Coronary artery (tissue), 2 donors: ENCODE data around the gene NHP2.
"Not testable (repeated sequence)": the region's sequence is repeated elsewhere in the genome, so short reads cannot be mapped to it uniquely, and the experiment has no call there.

Experiments
- DNase-seq: peaks from one replicate; pipeline ENCODE4 v3.0.0-alpha.2; 2017; ENCODE audit warnings: low spot score
- H3K27ac ChIP-seq, 2 donors: fragments of 200-600 bp; sonication (generic); one replicate each; pipeline ENCODE4 v1.5.1; 2016 to 2019
- H3K4me3 ChIP-seq: fragments of 200-600 bp; sonication (generic); 2 replicates; pipeline ENCODE4 v1.5.1; 2016; ENCODE audit warnings: mild to moderate bottlenecking, moderate library complexity
- TF ChIP-seq, protein P1 (sequence below): fragments of 200-600 bp; sonication (generic); IDR thresholded peaks from one replicate; pipeline ENCODE4 v1.5.1; 2019; ENCODE audit warnings: antibody characterized with exemption

NHP2 gene

DNA sequence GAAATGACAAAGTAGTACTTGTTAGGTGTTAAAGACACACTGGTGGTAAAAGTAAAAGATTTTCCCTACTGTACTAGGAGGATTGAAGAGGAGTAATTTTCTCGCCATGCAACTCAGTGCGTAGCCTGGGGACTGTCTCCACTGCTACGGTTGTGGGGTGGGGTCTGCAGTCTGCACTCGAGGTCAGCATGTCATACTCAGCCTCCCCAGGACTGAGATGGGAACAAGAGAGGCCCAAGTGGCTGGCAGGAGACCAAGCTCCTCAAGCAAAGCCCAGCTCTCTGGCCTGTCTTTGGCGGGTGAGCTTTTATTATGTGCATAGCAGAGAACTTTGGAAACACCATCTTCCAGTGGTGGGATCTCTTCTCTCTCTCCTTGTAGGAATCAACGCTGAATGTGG is 10.4 kb downstream of the NHP2 start:
- Histone ChIP-seq H3K27ac (no peak overlapping the region), H3K4me3 (no peak overlapping the region)
- no peak for DNase-seq
- TF ChIP-seq, protein P1, sequence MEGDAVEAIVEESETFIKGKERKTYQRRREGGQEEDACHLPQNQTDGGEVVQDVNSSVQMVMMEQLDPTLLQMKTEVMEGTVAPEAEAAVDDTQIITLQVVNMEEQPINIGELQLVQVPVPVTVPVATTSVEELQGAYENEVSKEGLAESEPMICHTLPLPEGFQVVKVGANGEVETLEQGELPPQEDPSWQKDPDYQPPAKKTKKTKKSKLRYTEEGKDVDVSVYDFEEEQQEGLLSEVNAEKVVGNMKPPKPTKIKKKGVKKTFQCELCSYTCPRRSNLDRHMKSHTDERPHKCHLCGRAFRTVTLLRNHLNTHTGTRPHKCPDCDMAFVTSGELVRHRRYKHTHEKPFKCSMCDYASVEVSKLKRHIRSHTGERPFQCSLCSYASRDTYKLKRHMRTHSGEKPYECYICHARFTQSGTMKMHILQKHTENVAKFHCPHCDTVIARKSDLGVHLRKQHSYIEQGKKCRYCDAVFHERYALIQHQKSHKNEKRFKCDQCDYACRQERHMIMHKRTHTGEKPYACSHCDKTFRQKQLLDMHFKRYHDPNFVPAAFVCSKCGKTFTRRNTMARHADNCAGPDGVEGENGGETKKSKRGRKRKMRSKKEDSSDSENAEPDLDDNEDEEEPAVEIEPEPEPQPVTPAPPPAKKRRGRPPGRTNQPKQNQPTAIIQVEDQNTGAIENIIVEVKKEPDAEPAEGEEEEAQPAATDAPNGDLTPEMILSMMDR: no peak

DNA sequence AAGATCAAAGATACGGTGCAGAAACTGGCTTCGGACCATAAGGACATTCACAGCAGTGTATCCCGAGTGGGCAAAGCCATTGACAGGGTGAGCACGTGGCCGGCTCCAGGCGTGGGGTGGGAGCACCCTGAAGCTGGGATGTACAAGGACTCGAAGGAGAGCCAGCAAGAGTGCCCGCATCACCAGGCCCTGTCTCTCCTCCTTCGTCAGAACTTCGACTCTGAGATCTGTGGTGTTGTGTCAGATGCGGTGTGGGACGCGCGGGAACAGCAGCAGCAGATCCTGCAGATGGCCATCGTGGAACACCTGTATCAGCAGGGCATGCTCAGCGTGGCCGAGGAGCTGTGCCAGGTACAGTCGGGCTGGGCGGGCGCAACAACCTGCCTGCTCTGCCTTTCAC is 11.0 kb downstream of the NHP2 start:
- no peak for DNase-seq
- no peak overlapping the region for H3K27ac ChIP-seq
- no peak overlapping the region for H3K4me3 ChIP-seq
- TF ChIP-seq, protein P1: no peak

DNA sequence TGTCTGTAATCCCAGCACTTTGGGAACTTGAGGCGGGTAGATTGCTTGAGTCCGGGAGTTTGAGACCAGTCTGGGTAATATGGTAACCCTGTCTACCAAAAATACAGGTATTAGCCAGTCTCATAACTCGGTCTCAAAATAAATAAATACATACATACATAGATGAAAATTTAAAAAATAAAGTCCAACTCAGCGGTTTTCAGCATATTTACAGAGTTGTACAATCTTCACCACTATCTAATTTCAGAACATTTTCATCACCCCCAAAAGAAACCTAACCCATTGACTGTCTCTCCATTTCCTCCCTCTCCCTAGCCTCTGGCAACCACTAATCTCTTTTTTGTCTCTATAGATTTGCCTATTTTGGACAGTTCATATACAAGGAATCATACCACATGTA is 12.1 kb downstream of the NHP2 start:
- Histone ChIP-seq H3K4me3 (no peak overlapping the region), H3K27ac (no peak overlapping the region)
- DNase-seq: no peak
- TF ChIP-seq, protein P1: no peak

DNA sequence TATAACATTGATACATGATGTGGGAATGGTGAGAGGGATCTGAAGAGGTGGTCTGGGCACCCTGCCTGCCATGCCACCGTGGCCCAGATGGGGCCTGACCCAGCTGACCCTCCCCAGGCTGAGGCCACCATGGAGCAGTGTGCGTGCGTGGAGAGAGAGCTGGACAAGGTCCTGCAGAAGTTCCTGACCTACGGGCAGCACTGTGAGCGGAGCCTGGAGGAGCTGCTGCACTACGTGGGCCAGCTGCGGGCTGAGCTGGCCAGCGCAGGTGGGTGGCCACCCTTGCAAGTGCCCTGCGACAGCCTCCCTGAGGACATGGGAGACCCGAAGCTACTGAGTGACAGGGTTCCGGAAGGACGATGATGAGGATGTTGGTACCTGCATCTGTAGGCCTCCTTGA is 15.7 kb downstream of the NHP2 start:
- H3K4me3 ChIP-seq: no peak overlapping the region
- DNase-seq: no peak
- no peak overlapping the region for H3K27ac ChIP-seq
- TF ChIP-seq, protein P1: no peak

DNA sequence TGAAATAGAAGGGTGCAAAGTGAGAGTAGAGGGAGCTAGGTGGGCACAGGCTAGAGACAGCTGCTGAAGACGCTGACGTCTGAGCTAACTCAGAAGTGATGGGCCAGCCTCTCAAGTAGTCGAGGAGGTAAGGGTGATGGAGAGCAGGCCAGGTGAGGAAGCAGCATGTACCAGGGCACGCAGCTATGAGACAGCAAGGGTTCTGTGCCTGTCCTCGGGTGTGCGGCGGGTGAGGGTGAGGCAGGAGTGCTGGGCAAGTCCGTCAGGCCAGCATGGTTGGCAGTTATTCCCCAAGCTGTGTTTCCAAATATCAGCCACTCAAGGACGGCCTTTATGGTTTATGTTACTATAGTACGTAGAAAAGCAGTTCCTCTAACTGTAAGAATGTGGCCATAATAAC is 16.7 kb downstream of the NHP2 start:
- no peak overlapping the region for H3K27ac ChIP-seq
- H3K4me3 ChIP-seq: no peak overlapping the region
- TF ChIP-seq, protein P1: no peak
- DNase-seq: no peak

DNA sequence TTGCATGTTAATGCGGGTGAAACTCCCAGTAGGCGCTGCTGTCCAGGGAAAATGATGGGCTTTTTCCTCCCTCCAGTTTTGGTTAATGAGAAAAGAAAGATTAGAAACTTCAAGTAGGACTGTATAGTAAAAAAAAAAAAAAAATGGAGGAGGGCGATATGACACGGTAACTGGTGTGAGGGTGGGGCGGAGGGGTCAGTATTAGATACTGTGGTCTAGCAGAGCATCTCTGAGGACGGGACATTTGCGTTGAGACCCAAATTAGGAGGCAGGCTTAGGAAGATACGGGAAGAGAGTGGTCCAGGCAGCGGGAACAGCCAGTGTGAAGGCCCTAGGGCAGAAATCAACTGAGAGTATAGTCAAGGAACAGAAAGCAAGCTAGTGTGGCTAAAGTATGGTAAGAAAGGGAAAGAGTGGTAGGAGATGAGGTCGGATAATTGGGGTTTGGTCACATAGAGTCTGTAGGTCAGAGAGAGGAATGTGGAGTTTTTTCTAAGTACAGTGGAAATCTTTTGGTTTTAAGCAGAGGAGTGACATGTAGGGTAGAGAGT is 22.2 kb downstream of the NHP2 start:
- TF ChIP-seq, protein P1: no peak
- peak overlapping the region; percentile 84 for H3K4me3 ChIP-seq
- DNase-seq: no peak
- peak overlapping the region; percentile 88 to 95 for H3K27ac ChIP-seq

DNA sequence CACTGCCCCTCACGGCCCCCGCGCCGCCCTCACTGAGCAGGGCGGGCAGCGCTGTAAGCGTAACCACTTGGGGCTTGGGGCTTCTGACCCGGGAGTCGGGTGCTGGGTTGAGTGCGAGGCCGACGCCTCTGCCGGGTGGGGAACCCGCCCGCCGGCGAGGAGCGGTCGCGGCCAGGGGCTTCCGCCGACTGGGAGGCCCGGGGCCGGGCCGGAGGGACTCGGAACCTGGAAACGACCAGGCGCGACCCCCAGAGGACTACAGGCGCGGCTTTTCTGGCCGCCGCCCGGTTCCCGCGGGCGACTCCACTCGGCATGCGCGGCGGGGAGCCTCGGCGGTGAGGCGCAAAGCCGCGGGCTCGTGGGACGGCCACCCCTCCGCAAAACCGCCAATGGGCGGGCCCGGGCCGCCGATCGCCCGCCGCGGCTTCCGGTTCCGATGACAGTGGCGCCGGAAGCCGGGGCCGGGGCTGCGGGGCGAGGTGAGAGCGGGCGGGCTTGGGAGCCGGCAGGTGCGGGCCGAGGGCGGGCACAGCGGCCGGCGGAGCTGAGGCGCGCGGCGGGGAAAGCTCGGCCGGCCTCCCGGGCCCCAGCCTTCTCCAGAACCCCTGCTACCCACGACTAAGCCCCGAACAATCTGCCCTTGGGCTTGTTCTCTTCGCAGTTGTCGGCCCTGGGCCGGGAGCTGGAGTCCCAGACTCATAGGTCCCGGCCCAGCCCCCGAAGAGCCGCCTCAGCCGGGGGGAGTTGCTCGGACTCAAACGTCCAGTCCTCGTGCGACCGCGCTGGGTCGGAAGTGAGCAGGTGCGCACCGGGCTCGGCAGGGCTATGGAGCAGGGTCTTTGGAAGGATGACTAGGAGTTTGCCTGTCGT is 22.9 kb downstream of the NHP2 start, which contains the start of gene RMND5B:
Gene RMND5B (plus strand): TSS at position 439 of the 870 bp plus-strand sequence. CDS start 7,106 bp downstream, outside the sequence.
- TF ChIP-seq, protein P1: no peak
- DNase-seq: peak; percentile 86
- Histone ChIP-seq H3K4me3 (peak within 1 kb of the TSS; percentile 84), H3K27ac (peak within 1 kb of the TSS; percentile 88 to 95)

DNA sequence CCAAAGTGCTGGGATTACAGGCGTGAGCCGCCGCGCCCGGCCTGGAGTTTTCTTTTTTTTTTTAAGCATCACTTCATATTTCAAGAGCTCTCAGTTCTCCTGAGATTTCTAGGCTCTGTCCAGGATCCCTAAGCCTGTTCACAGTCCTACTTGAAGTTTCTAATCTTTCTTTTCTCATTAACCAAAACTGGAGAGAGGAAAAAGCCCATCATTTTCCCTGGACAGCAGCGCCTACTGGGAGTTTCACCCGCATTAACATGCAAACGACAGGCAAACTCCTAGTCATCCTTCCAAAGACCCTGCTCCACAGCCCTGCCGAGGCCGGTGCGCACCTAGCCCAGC is 23.5 kb downstream of the NHP2 start:
- DNase-seq: not testable (repeated sequence)
- peak overlapping the region; percentile 88 to 95 for H3K27ac ChIP-seq
- peak overlapping the region; percentile 84 for H3K4me3 ChIP-seq
